ENCODE results near the gene ATXN7L1.

- TF ChIP-seq, protein P1, sequence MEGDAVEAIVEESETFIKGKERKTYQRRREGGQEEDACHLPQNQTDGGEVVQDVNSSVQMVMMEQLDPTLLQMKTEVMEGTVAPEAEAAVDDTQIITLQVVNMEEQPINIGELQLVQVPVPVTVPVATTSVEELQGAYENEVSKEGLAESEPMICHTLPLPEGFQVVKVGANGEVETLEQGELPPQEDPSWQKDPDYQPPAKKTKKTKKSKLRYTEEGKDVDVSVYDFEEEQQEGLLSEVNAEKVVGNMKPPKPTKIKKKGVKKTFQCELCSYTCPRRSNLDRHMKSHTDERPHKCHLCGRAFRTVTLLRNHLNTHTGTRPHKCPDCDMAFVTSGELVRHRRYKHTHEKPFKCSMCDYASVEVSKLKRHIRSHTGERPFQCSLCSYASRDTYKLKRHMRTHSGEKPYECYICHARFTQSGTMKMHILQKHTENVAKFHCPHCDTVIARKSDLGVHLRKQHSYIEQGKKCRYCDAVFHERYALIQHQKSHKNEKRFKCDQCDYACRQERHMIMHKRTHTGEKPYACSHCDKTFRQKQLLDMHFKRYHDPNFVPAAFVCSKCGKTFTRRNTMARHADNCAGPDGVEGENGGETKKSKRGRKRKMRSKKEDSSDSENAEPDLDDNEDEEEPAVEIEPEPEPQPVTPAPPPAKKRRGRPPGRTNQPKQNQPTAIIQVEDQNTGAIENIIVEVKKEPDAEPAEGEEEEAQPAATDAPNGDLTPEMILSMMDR (IDR thresholded peaks at IDR 0.05): no peak
- TF ChIP-seq POLR2A (IDR thresholded peaks at IDR 0.05) (no peak), POLR2AphosphoS5 (IDR thresholded peaks at IDR 0.05) (no peak)
Measured at GRCh38 chr7:105819559-105819958, 56.8 kb downstream of the ATXN7L1 start.

Data from prostate gland (tissue), 2 donors.